NCI-H2196 (cell line): ENCODE measurements around the gene TIAM2.
"Not testable (repeated sequence)": the region's sequence is repeated elsewhere in the genome, so short reads cannot be mapped to it uniquely, and the experiment has no call there.

Source experiments
- DNase-seq: peaks from one replicate; lab custom pipeline; 2025; ENCODE audit not compliant: unreplicated experiment; lab: John Stamatoyannopoulos, UW

Gene TIAM2

GRCh38 chr6:154995254-154996015, at the start of gene TIAM2:
TIAM2 (plus strand) TSS chr6:154995315; CDS start chr6:155129224, 133,909 bp downstream.
- DNase-seq, result no peak

GRCh38 chr6:154950979-154951344, 44.2 kb upstream of the TIAM2 start:
- DNase-seq, result peak; percentile 10

GRCh38 chr6:154951345-154952200, 43.5 kb upstream of the TIAM2 start:
- no peak for DNase-seq

DNA sequence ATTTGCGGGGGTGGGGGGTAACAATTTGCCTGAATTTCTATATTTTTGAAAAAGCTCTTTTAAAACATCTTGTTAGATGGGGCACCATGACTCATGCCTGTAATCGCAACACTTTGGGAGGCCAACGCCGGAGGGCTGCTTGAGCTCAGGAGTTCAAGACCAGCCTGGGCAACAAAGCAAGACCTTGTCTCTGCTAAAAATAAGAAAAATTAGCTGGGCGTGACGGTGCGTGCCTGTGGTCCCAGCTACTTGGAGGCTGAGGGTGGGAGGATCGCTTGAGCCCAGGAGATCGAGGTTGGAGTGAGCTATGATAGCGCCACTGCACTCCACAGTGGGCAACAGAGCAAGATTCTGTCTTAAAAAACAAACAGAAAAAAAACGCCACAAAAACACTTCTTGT, 41.5 kb upstream of the TIAM2 start:
- no peak for DNase-seq

DNA sequence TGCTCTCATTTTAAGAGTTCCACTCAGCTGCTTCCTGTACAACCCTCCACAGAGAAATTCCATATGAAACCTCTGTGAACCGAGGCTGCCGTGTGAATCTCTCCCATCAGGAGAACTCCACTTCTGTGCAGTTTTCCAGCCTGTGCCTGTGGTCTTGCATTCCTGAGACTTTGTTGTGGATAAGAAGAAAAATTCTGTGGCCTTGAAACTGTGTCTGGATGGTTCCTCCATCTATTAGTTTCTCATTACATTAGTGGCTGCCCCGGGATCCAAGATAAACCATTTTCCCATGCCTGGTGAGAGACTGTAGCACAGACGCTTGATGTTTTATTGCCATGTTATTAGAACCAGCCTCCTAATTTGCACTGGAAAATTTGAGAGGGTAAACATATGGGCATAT, 40.8 kb upstream of the TIAM2 start:
- no peak for DNase-seq

GRCh38 chr6:154956771-154957522, 38.2 kb upstream of the TIAM2 start:
- DNase-seq, result no peak

GRCh38 chr6:154958469-154958868, 36.6 kb upstream of the TIAM2 start:
- no peak for DNase-seq

DNA sequence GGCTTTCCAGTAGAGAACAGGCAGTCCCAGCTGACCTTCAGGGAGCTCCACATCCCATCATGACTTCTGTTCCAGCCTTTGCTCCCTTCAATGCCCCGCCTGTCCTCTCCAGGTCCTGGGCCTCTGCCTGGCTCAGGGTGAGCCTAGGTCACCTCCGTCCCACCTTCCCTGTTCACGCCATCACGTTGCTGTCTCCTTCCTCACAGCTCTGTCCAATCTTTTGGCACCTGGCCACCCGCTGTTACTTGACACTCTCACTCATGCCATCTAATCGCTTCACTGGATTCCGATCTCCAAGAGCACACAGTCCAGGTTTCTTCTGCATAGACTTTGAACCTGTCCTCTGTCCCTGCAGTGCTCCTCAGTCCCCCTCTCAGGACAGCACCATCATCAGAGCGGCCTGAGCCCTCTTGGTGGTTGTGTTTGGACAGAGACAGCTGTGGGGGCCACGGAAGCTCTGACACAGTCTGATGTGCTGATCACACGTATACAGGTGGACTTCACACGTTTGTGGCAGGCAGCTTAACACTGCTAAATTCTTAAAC, 34.7 kb upstream of the TIAM2 start:
- DNase-seq, result no peak

DNA sequence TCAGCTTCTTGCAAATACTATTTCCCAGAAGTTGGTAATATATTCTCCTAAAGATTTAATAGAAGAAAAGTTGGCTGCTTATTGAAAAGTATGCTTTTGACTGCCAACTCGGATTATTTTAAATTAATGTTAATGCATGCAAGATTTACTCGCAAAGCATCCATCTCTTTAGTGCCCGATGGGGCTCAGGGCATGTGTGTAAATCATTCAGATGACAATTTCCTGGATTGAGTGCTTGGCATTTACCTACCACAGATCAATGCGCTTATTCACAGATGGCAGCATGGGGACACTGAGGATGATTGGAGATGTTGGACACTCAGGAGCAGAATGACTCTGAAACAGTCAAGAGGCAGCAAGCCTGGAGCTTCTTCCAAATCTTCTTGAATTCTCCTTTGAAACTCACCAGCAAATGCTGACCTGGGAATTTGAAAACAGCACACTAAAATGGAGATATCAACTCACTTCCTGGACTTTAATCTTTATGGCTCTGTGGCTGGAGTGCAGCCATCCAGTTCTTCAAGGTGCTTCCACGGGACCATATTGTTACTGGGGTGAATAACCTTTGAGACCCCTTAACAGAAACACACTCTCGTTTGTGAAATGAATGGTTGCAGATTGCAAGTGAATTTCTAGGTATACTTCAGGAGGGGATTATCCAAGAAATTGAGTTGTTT, 34.1 kb upstream of the TIAM2 start:
- DNase-seq, result no peak

GRCh38 chr6:154962753-154963152, 32.4 kb upstream of the TIAM2 start:
- no peak for DNase-seq

DNA sequence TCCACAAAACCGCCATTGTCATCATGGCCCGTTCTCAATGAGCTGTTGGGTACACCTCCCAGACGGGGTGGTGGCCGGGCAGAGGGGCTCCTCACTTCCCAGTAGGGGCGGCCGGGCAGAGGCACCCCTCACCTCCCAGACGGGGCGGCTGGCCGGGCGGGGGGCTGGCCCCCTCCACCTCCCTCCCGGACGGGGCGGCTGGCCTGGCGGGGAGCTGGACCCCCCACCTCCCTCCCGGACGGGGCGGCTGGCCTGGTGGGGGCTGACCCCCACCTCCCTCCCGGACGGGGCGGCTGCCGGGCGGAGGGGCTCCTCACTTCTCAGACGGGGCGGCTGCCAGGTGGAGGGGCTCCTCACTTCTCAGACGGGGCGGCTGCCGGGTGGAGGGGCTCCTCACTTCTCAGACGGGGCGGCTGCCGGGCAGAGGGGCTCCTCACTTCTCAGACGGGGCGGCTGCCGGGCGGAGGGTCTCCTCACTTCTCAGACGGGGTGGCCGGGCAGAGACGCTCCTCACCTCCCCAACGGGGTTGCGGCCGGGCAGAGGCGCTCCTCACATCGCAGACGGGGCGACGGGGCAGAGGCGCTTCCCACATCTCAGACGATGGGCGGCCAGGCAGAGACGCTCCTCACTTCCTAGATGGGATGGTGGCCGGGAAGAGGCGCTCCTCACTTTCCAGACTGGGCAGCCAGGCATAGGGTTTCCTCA, 28.9 kb upstream of the TIAM2 start:
- DNase-seq, result not testable (repeated sequence)

- no peak for DNase-seq
These were observed 25.3 kb upstream of the TIAM2 start for GRCh38 chr6:154969796-154970195.

DNA sequence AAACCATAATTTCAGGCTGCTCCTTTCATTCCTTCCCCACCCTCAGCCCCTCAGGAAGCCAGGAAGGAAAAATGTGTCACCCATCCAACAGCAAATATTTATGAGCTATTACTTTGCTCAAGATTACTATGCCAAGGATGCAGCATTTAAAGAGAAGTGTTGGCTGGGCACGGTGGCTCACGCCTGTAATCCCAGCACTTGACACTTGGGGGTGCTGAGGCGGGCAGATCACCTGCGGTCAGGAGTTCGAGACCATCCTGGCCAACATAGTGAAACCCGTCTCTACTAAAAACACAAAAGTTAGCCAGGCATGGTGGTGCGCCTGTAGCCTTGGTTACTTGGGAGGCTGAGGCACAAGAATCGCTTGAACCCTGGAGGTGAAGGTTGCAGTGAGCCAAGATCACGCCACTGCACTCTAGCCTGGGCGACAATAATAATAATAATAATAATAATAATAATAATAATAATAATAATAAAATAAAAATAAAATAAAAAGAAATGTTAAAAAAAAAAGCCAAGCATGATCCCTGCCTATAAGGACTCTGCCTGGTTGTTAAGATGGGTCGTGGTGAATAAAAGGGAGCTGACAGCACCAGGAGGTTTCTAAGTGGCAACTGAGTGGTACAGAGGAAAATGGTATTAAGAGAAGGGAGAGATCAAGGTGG, 20.5 kb upstream of the TIAM2 start:
- no peak for DNase-seq

GRCh38 chr6:154977588-154977987, 17.5 kb upstream of the TIAM2 start:
- DNase-seq, result no peak

DNA sequence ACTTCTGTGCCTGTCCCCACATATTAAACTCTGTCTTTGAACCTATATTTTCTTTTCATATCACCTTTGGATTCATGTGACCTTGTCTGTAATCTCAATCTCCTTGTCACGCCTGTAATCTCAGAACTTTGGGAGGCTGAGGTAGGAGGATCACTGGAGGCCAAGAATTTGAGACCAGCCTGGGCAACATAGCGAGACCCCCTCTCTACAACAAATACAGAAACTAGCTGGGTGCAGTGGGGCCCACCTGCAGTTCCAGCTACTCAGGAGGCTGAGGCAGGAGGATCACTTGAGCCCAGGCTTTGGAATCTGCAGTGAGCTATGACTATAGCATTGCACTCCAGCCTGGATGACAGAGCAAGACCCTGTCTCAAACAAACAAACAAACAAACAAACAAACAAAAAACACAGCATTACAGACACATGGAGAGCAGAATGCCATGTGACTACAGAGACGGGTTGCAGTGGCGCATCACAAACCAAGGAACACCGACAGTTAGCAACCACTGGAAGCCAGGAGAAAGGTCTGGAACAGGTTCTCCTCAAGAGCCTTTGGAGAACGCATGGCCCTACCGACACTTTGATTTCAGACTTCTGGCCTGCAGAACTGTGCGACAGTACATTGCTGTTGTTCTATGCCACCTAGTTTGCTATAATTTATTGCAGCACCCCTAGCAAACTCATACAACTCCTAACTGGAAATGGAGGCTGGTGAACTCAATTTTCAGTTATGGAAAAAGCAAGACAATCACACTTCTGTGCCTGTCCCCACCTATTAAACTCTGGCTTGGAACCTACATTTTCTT, 14.6 kb upstream of the TIAM2 start:
- DNase-seq, result no peak

GRCh38 chr6:154981079-154981870, 13.8 kb upstream of the TIAM2 start:
- DNase-seq, result peak; percentile 18

DNA sequence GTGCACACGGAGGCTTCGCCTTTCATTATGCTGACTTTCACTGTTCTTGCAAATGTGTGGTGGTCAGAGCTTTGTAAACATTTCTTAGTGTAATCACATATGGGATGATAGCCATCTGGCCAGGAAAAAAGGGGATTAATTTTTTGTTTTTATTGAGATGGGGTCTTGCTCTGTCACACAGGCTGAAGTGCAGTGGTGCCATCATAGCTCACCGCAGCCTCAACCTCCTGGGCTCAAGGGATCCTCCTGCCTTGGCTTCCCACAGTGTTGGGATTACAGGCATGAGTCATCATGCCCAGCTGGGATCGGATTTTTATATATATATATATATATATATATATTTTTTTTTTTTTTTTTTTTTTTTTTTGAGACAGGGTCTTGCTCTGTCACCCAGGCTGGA, 11.0 kb upstream of the TIAM2 start:
- DNase-seq, result no peak

- peak; percentile 2 for DNase-seq
These were observed 8.3 kb upstream of the TIAM2 start for GRCh38 chr6:154986787-154987235.
